Transverse colon (tissue), 4 donors: ENCODE results near the gene FRAS1. TPM values are rescaled to one million over a fixed set of nuclear protein-coding genes. Genes with fewer than 3 reads are reported as not detected.

Source experiments
- DNase-seq: peaks from one replicate; pipeline ENCODE4 v3.0.0-alpha.2; 2019
- H3K27ac ChIP-seq, 4 donors: fragments of 200-600 bp; sonication (generic); 2 replicates each; pipeline ENCODE4 v1.5.1; 2016 to 2018; ENCODE audit warnings: inconsistent platforms in 4 of 4
- H3K27me3 ChIP-seq: fragments of 200-600 bp; sonication (generic); 2 replicates; pipeline ENCODE4 v1.5.1; 2017; ENCODE audit warnings: inconsistent platforms
- H3K36me3 ChIP-seq, 4 donors: fragments of 200-600 bp; sonication (generic); 2 replicates each; pipeline ENCODE4 v1.5.1; 2017 to 2019; ENCODE audit warnings: inconsistent platforms in 4 of 4
- H3K4me1 ChIP-seq, 4 donors: fragments of 200-600 bp; sonication (generic); 2 replicates each; pipeline ENCODE4 v1.5.1; 2017 to 2020; ENCODE audit warnings: inconsistent platforms in 4 of 4
- H3K4me3 ChIP-seq, 4 donors: fragments of 200-600 bp; sonication (generic); 1 replicate in 1 of 4; 2 replicates in 3 of 4; pipeline versions ENCODE4 v1.5.1 to v1.6.1; 2017 to 2019; ENCODE audit warnings: inconsistent platforms in 4 of 4
- H3K9me3 ChIP-seq, 2 donors: fragments of 200-600 bp; sonication (generic); 2 replicates each; pipeline ENCODE4 v1.5.1; 2017 to 2019; ENCODE audit warnings: inconsistent platforms in 2 of 2
- CTCF ChIP-seq, 5 experiments: fragments of 200-600 bp in 3 of 5; fragments of 450-650 bp in 2 of 5; sonication (generic) in 3 of 5; IDR thresholded peaks; 1 replicate in 2 of 5; 2 replicates in 3 of 5; pipeline ENCODE4 v1.5.1; 2016 to 2017; ENCODE audit warnings: antibody characterized with exemption in 5 of 5, inconsistent platforms in 3 of 5, mild to moderate bottlenecking in 2 of 5, moderate library complexity in 1 of 5
- EP300 ChIP-seq: sonication (generic); formaldehyde crosslinking; IDR thresholded peaks from one replicate; pipeline ENCODE4 v1.6.1; 2017; ENCODE audit warnings: antibody characterized with exemption, low read depth
- POLR2A ChIP-seq: fragments of 450-650 bp; IDR thresholded peaks from one replicate; pipeline ENCODE4 v1.6.1; 2016; ENCODE audit warnings: antibody characterized with exemption, mild to moderate bottlenecking, moderate library complexity
- POLR2AphosphoS5 ChIP-seq, 3 donors: sonication (generic); formaldehyde crosslinking; IDR thresholded peaks; one replicate each; pipeline ENCODE4 v1.6.1; 2016; ENCODE audit warnings: antibody characterized with exemption in 3 of 3
- WGBS, 2 donors: methylation state at CpG; one replicate each; pipeline ENCODE4 v1.1.5; 2018; ENCODE audit warnings: low coverage in 1 of 2; 5-methylcytosine and 5-hydroxymethylcytosine counted together
- in situ Hi-C, 4 donors: fragments of 200-750 bp; cut with MboI; loops; one replicate each; pipeline versions ENCODE4 v1.15.0 to v1.15.1; 2017; ENCODE audit warnings: low sequenced_read_pairs in 3 of 4, low pct_ligation_motif_present in 1 of 4, low pct_unique_long_range_greater_than_20kb in 1 of 4
- intact Hi-C: fragments of 100-400 bp; cut with DNase I; formaldehyde crosslinking; loops from one replicate; pipeline ENCODE4 v1.15.1; 2023; ENCODE audit warnings: low total_unique reads
- total RNA-seq, 4 donors: library from RNA; depleted of rRNA; stranded (reverse); fragments of >200 nt; gene quantifications; one replicate each; pipeline ENCODE4 v1.1.0, GENCODE V29; 2016

Gene FRAS1
- total RNA-seq, 4 donors from 2014 or later = 1.8 to 9.7 (median 3.1) TPM

GRCh38 chr4:78138252-78138651 lies 81.1 kb downstream of the FRAS1 start:
- intact Hi-C loops = no loop called here
- TF ChIP-seq POLR2A (no peak), EP300 (no peak)
- in situ Hi-C loops = no loop called here
- Histone ChIP-seq H3K27me3 (no peaks in the 10 kb centered on the region), H3K9me3 (no peaks in the 10 kb centered on the region), H3K4me1 (peaks cover 0 to 7% (median 2%) of the 10 kb centered on the region in 4 donors), H3K4me3 (no peak overlapping the region), H3K36me3 (no peaks in the 10 kb centered on the region), H3K27ac (no peak overlapping the region)
- DNase-seq = no peak
- WGBS, 2 donors = 60 to 71% methylated on average over 1 to 3 of the region's 3 CpGs

- no peak overlapping the region for H3K27ac ChIP-seq
- no peaks in the 10 kb centered on the region for H3K27me3 ChIP-seq
- H3K4me1 ChIP-seq = peaks cover 0 to under 1% (median 0%) of the 10 kb centered on the region in 4 donors
- H3K4me3 ChIP-seq = no peak overlapping the region
- TF ChIP-seq POLR2A (no peak), EP300 (no peak), POLR2AphosphoS5 (IDR thresholded peaks at IDR 0.05) (no peak)
- H3K36me3 ChIP-seq = no peaks in the 10 kb centered on the region
- 85 to 100% methylated on average over 2 of the region's 2 CpGs for WGBS, 2 donors
- in situ Hi-C loops (no loop called here), intact Hi-C loops (no loop called here)
- DNase-seq = no peak
- no peaks in the 10 kb centered on the region for H3K9me3 ChIP-seq
Measured at GRCh38 chr4:78143634-78144033, 86.5 kb downstream of the FRAS1 start.

- no peak overlapping the region for H3K4me3 ChIP-seq
- no peak overlapping the region for H3K27ac ChIP-seq
- TF ChIP-seq POLR2A (no peak), CTCF (IDR thresholded peaks at IDR 0.05) (no peak), EP300 (no peak), POLR2AphosphoS5 (IDR thresholded peaks at IDR 0.05) (no peak)
- H3K4me1 ChIP-seq = peaks cover 0 to 3% (median 0%) of the 10 kb centered on the region in 4 donors
- 89 to 91% methylated on average over 4 of the region's 4 CpGs for WGBS, 2 donors
- H3K9me3 ChIP-seq = no peaks in the 10 kb centered on the region
- no peak for DNase-seq
- H3K36me3 ChIP-seq = no peaks in the 10 kb centered on the region
- no peaks in the 10 kb centered on the region for H3K27me3 ChIP-seq
- in situ Hi-C loops = no loop called here
- intact Hi-C loops = no loop called here
Measured at GRCh38 chr4:78145008-78145407, 87.9 kb downstream of the FRAS1 start.

GRCh38 chr4:78145622-78146021 lies 88.5 kb downstream of the FRAS1 start:
- Histone ChIP-seq H3K4me3 (no peak overlapping the region), H3K9me3 (no peaks in the 10 kb centered on the region), H3K4me1 (peaks cover 0 to 9% (median under 1%) of the 10 kb centered on the region in 4 donors), H3K36me3 (no peaks in the 10 kb centered on the region), H3K27ac (no peak overlapping the region), H3K27me3 (no peaks in the 10 kb centered on the region)
- intact Hi-C loops (no loop called here), in situ Hi-C loops (no loop called here)
- DNase-seq = no peak
- TF ChIP-seq POLR2AphosphoS5 (IDR thresholded peaks at IDR 0.05) = no peak
- no peak for TF ChIP-seq CTCF (IDR thresholded peaks at IDR 0.05)
- TF ChIP-seq POLR2A = no peak
- no peak for TF ChIP-seq EP300
- 83 to 86% methylated on average over 9 to 10 of the region's 10 CpGs for WGBS, 2 donors

- Histone ChIP-seq H3K27me3 (no peaks in the 10 kb centered on the region), H3K4me3 (no peak overlapping the region), H3K9me3 (no peaks in the 10 kb centered on the region), H3K27ac (no peak overlapping the region), H3K4me1 (peaks cover 0 to 12% (median 1%) of the 10 kb centered on the region in 4 donors), H3K36me3 (no peaks in the 10 kb centered on the region)
- no peak for DNase-seq
- no peak for TF ChIP-seq POLR2AphosphoS5 (IDR thresholded peaks at IDR 0.05)
- no peak for TF ChIP-seq CTCF (IDR thresholded peaks at IDR 0.05)
- TF ChIP-seq EP300 = no peak
- WGBS, 2 donors = 75 to 78% methylated on average over 2 to 7 of the region's 7 CpGs
- intact Hi-C loops = no loop called here
- in situ Hi-C loops = no loop called here
Measured at GRCh38 chr4:78149751-78150542, 92.8 kb downstream of the FRAS1 start.
